MCF 10A (cell line): Measurements from ENCODE around the gene SRSF6. TPM values are rescaled to one million over a fixed set of nuclear protein-coding genes. Genes with fewer than 3 reads are reported as not detected.

Experiments
- BruUV-seq: library from RNA; stranded (reverse); fragments of 400-500 nt; replicated peaks from 2 replicates; lab custom pipeline; 2021; lab: Mats Ljungman, UMichigan
- CTCF ChIA-PET: fragments of 300-600 bp; sonication (Branson Sonifier 250); formaldehyde crosslinking; extraction: SDS; loops from one replicate; lab custom pipeline; 2021; ENCODE audit warnings: antibody characterized with exemption, inconsistent platforms; lab: Yijun Ruan, JAX
- POLR2A ChIA-PET: fragments of 300-600, 350-650 bp; sonication (Branson Sonifier 250); formaldehyde crosslinking; extraction: SDS; loops from one replicate; lab custom pipeline; 2020; ENCODE audit warnings: antibody characterized with exemption, inconsistent platforms; lab: Yijun Ruan, JAX
- DNase-seq: peaks from one replicate; pipeline ENCODE4 v3.0.0-alpha.2; 2018; ENCODE audit not compliant: unreplicated experiment
- H3K27ac Mint-ChIP-seq: one replicate; pipeline ENCODE4 v1.8.0; 2022; ENCODE audit warnings: mild to moderate bottlenecking, low read depth, mixed read lengths; ENCODE audit not compliant: unreplicated experiment
- H3K27me3 Mint-ChIP-seq: one replicate; pipeline ENCODE4 v1.8.0; 2022; ENCODE audit warnings: mixed read lengths; ENCODE audit not compliant: insufficient read depth, unreplicated experiment
- H3K36me3 Mint-ChIP-seq: one replicate; pipeline ENCODE4 v1.8.0; 2022; ENCODE audit warnings: mild to moderate bottlenecking, moderate library complexity, mixed read lengths; ENCODE audit not compliant: insufficient read depth, unreplicated experiment
- H3K4me1 Mint-ChIP-seq: one replicate; pipeline ENCODE4 v1.8.0; 2022; ENCODE audit warnings: mixed read lengths; ENCODE audit not compliant: insufficient read depth, unreplicated experiment
- H3K4me3 Mint-ChIP-seq: one replicate; pipeline ENCODE4 v1.8.0; 2022; ENCODE audit warnings: mild to moderate bottlenecking, moderate library complexity, mixed read lengths; ENCODE audit not compliant: unreplicated experiment
- H3K9me3 Mint-ChIP-seq: one replicate; pipeline ENCODE4 v1.8.0; 2022; ENCODE audit warnings: mixed read lengths; ENCODE audit not compliant: unreplicated experiment
- CTCF ChIP-seq: fragments of 200-600 bp; IDR thresholded peaks from one replicate; pipeline ENCODE4 v1.8.0; 2022; ENCODE audit warnings: antibody characterized with exemption, mild to moderate bottlenecking; ENCODE audit not compliant: unreplicated experiment
- intact Hi-C: fragments of 100-400 bp; cut with micrococcal nuclease; formaldehyde crosslinking; loops from 2 replicates; pipeline ENCODE4 v1.14.1; 2022
- total RNA-seq: library from RNA; stranded (reverse); gene quantifications from 2 replicates; pipeline ENCODE4 v1.2.3, GENCODE V29; 2022

The SRSF6 gene
- total RNA-seq, 1 experiment from 2014 or later: 193 TPM

DNA sequence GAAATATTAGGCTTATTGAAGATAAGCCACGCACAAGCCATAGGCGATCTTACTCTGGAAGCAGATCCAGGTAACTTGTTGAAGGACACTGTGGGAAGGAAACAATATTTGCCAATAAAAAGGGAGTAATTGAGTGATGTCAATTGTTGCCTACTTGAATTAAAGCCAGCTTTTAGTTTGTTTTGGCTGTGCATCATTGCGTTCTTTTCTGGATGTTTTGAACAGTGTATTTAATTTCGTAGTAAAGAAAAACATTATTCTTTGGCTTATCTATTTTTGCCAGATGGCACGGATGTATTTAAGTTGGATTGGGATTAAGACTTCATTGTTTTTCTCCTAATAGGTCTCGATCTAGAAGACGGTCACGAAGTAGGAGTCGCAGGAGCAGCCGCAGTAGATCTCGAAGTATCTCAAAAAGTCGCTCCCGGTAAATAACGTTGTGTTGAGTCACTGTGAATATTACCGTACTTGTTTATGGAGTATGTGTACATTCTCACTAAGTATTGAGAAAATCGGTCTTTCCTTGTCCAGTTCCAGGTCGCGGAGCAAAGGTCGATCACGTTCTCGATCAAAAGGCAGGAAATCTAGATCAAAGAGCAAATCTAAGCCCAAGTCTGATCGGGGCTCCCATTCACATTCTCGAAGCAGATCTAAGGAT lies 2.6 kb downstream of the SRSF6 start:
- Mint-ChIP-seq H3K36me3 (peaks cover 83% of the 10 kb centered on the region), H3K27ac (peak overlapping the region; percentile 99), H3K4me3 (peak overlapping the region; percentile 91), H3K9me3 (no peaks in the 10 kb centered on the region), H3K4me1 (peaks cover 20% of the 10 kb centered on the region), H3K27me3 (no peaks in the 10 kb centered on the region)
- intact Hi-C loops: no loop called here
- POLR2A ChIA-PET: interaction anchor here (1.4 kb wide), 1 partner anchor 54 kb away, joined by 4 read pairs; no protein-coding TSS in a partner anchor
- no TSS peak for BruUV-seq
- DNase-seq: no peak
- CTCF ChIA-PET: no interaction called here
- TF ChIP-seq CTCF: no peak

- DNase-seq: no peak
- BruUV-seq: no TSS peak
- Mint-ChIP-seq H3K9me3 (no peaks in the 10 kb centered on the region), H3K27ac (no peak overlapping the region), H3K36me3 (peaks cover 88% of the 10 kb centered on the region), H3K27me3 (no peaks in the 10 kb centered on the region), H3K4me1 (peaks cover 20% of the 10 kb centered on the region), H3K4me3 (no peak overlapping the region)
- POLR2A ChIA-PET: interaction anchor here (1.4 to 1.6 kb wide), 2 partner anchors 11 to 53 kb away, joined by 4 to 5 read pairs; no protein-coding TSS in a partner anchor
- CTCF ChIA-PET: interaction anchor here (0.6 to 0.9 kb wide), 3 partner anchors 55 to 202 kb away, joined by 3 to 4 read pairs (median 3); no protein-coding TSS in a partner anchor
- intact Hi-C loops: no loop called here
- TF ChIP-seq CTCF: no peak
Measured at GRCh38 chr20:43460830-43461200, 3.1 kb downstream of the SRSF6 start.

- peaks cover 100% of the 10 kb centered on the region for H3K36me3 Mint-ChIP-seq
- intact Hi-C loops: no loop called here
- ChIA-PET CTCF (interaction anchor here (0.6 to 0.8 kb wide), 2 partner anchors 654 to 693 kb away, joined by 3 read pairs; no protein-coding TSS in a partner anchor), POLR2A (interaction anchor here (1.5 to 1.6 kb wide), 2 partner anchors 10 to 30 kb away, joined by 5 read pairs; no protein-coding TSS in a partner anchor)
- H3K4me3 Mint-ChIP-seq: no peak overlapping the region
- no peaks in the 10 kb centered on the region for H3K9me3 Mint-ChIP-seq
- no peak for DNase-seq
- no peak for TF ChIP-seq CTCF
- H3K27me3 Mint-ChIP-seq: no peaks in the 10 kb centered on the region
- peaks cover 14% of the 10 kb centered on the region for H3K4me1 Mint-ChIP-seq
- H3K27ac Mint-ChIP-seq: no peak overlapping the region
- no TSS peak for BruUV-seq
Measured at GRCh38 chr20:43461894-43462659, 4.4 kb downstream of the SRSF6 start.
